K562 (cell line): Measurements from ENCODE around the gene ANKRD11.

Experiments used
- BDP1 ChIP-seq: IDR thresholded peaks from 3 replicates; pipeline ENCODE4 v1.6.1; 2011; ENCODE audit not compliant: insufficient read length, insufficient read depth
- ESRRA ChIP-seq: fragments of 450-650 bp; IDR thresholded peaks from 2 replicates; pipeline ENCODE4 v1.6.1; 2014; ENCODE audit warnings: low read depth, mild to moderate bottlenecking, moderate library complexity, borderline replicate concordance
- EZH2 ChIP-seq: IDR thresholded peaks from 2 replicates; pipeline ENCODE4 v1.6.1; 2012; ENCODE audit warnings: low read depth, mild to moderate bottlenecking, inconsistent platforms, low read length, borderline replicate concordance
- HMG20A ChIP-seq: fragments of 450-650 bp; formaldehyde crosslinking; conservative IDR thresholded peaks from 2 replicates; pipeline ENCODE4 v1.4.0; 2020; ENCODE audit warnings: mild to moderate bottlenecking, mixed read lengths
- NR3C1 ChIP-seq: sonication (generic); formaldehyde crosslinking; IDR thresholded peaks from 2 replicates; pipeline ENCODE4 v1.8.1; 2022; ENCODE audit warnings: missing genetic modification reagents
- SIX5 ChIP-seq, 2 experiments: IDR thresholded peaks; 2 replicates each; pipeline ENCODE4 v1.6.1; 2011; ENCODE audit warnings: low read length in 2 of 2, borderline replicate concordance in 1 of 2, low read depth in 1 of 2, mild to moderate bottlenecking in 1 of 2, moderate library complexity in 1 of 2; ENCODE audit not compliant: insufficient read depth in 1 of 2
- SNIP1 ChIP-seq: fragments of 450-650 bp; IDR thresholded peaks from 2 replicates; pipeline ENCODE4 v1.7.1; 2017; ENCODE audit warnings: low read depth, mild to moderate bottlenecking
- TRIM28 ChIP-seq: fragments of 450-650 bp; IDR thresholded peaks from 2 replicates; pipeline ENCODE4 v1.6.1; 2017
- ZFPM2 ChIP-seq: fragments of 250-450 bp; sonication (Bioruptor Pico); IDR thresholded peaks from 2 replicates; pipeline ENCODE4 v1.5.1; 2022; ENCODE audit warnings: mild to moderate bottlenecking
- ZNF263 ChIP-seq: sonication (generic); formaldehyde crosslinking; IDR thresholded peaks from 2 replicates; pipeline ENCODE4 v1.8.0; 2022; ENCODE audit warnings: mild to moderate bottlenecking, missing genetic modification reagents, borderline replicate concordance
- ZNF77 ChIP-seq: fragments of 250-450 bp; sonication (Bioruptor Pico); IDR thresholded peaks from 2 replicates; pipeline ENCODE4 v1.5.0; 2020
- TF ChIP-seq, protein P1 (sequence below): sonication (generic); formaldehyde crosslinking; IDR thresholded peaks from 2 replicates; pipeline ENCODE4 v1.9.0; 2022; ENCODE audit warnings: mild to moderate bottlenecking, missing genetic modification reagents
- TF ChIP-seq, protein P2 (sequence below): fragments of 250-450 bp; sonication (Bioruptor Pico); IDR thresholded peaks from 2 replicates; pipeline ENCODE4 v1.8.0; 2021; ENCODE audit warnings: moderate library complexity, mild to moderate bottlenecking, inconsistent platforms

DNA sequence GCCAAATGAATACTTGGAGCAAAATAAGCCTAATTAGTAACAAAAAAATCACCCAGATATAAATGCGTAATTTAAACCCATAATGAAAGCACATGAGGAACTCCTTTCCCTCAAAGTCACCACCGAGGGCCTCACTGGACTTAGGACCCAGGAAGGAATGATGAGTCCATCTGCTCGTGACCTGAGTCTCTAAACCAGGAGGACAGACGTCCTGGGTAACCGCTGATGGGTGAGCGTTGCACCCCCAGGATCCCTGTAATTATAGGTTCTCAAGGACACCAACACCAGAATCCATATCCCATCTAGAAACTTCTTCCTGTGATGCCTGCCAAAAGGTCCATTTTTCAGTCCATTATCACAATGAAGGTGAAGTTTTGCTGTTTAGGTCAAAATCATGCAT is 151.5 kb downstream of the ANKRD11 start:
- TF ChIP-seq SNIP1 (no peak), SIX5 (IDR thresholded peaks at IDR 0.05; ENCODE audit: borderline replicate concordance in 1 of 2, insufficient read depth in 1 of 2, low read depth in 1 of 2, low read length in 2 of 2) (no peak), ESRRA (no peak), ZNF263 (CRISPR knock-in tag) (no peak), HMG20A (no peak), ZNF77 (CRISPR knock-in tag) (no peak), ZFPM2 (CRISPR knock-in tag) (no peak), NR3C1 (CRISPR knock-in tag) (no peak), TRIM28 (no peak), EZH2 (no peak), BDP1 (no peak)
- TF ChIP-seq, protein P1, sequence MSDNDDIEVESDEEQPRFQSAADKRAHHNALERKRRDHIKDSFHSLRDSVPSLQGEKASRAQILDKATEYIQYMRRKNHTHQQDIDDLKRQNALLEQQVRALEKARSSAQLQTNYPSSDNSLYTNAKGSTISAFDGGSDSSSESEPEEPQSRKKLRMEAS (CRISPR knock-in tag): no peak
- TF ChIP-seq, protein P2, sequence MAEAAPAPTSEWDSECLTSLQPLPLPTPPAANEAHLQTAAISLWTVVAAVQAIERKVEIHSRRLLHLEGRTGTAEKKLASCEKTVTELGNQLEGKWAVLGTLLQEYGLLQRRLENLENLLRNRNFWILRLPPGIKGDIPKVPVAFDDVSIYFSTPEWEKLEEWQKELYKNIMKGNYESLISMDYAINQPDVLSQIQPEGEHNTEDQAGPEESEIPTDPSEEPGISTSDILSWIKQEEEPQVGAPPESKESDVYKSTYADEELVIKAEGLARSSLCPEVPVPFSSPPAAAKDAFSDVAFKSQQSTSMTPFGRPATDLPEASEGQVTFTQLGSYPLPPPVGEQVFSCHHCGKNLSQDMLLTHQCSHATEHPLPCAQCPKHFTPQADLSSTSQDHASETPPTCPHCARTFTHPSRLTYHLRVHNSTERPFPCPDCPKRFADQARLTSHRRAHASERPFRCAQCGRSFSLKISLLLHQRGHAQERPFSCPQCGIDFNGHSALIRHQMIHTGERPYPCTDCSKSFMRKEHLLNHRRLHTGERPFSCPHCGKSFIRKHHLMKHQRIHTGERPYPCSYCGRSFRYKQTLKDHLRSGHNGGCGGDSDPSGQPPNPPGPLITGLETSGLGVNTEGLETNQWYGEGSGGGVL (CRISPR knock-in tag): no peak
